T-helper 17 cell (primary cell): ENCODE results near the gene CROT. TPM values are rescaled to one million over a fixed set of nuclear protein-coding genes. Genes with fewer than 3 reads are reported as not detected.
"Not testable (repeated sequence)": the region's sequence is repeated elsewhere in the genome, so short reads cannot be mapped to it uniquely, and the experiment has no call there.

Experiments
- ATAC-seq: fragments of 150-1000 bp; cut with Tn5 transposase; 2 replicates; pipeline ENCODE4 v1.10.0; 2021; ENCODE audit warnings: mild to moderate bottlenecking, moderate library complexity
- DNase-seq, 3 donors: peaks; one replicate each; pipeline versions ENCODE4 v3.0.0 to v3.0.0-alpha.2; 2020 to 2021
- H3K9me3 ChIP-seq: one replicate; pipeline ENCODE4 v1.7.0; 2013; ENCODE audit warnings: low read length, mild to moderate bottlenecking; ENCODE audit not compliant: control insufficient read depth, poor library complexity, severe bottlenecking
- H3K27ac Mint-ChIP-seq: one replicate; pipeline ENCODE4 v1.8.0; 2022; ENCODE audit warnings: mild to moderate bottlenecking, moderate library complexity, mixed read lengths
- H3K27me3 Mint-ChIP-seq: one replicate; pipeline ENCODE4 v1.8.0; 2022; ENCODE audit warnings: mixed read lengths
- H3K36me3 Mint-ChIP-seq: one replicate; pipeline ENCODE4 v1.8.0; 2022; ENCODE audit warnings: low read depth, mixed read lengths
- H3K4me1 Mint-ChIP-seq: one replicate; pipeline ENCODE4 v1.8.0; 2022; ENCODE audit warnings: mild to moderate bottlenecking, mixed read lengths
- H3K4me3 Mint-ChIP-seq: one replicate; pipeline ENCODE4 v1.8.0; 2022; ENCODE audit warnings: mild to moderate bottlenecking, moderate library complexity, mixed read lengths
- total RNA-seq, 4 donors: library from RNA in 2 of 4; stranded (reverse) in 2 of 4; gene quantifications; one replicate each; pipeline ENCODE4 v1.2.3 and lab custom pipeline; 2022 to 2026

Gene CROT, protein sequence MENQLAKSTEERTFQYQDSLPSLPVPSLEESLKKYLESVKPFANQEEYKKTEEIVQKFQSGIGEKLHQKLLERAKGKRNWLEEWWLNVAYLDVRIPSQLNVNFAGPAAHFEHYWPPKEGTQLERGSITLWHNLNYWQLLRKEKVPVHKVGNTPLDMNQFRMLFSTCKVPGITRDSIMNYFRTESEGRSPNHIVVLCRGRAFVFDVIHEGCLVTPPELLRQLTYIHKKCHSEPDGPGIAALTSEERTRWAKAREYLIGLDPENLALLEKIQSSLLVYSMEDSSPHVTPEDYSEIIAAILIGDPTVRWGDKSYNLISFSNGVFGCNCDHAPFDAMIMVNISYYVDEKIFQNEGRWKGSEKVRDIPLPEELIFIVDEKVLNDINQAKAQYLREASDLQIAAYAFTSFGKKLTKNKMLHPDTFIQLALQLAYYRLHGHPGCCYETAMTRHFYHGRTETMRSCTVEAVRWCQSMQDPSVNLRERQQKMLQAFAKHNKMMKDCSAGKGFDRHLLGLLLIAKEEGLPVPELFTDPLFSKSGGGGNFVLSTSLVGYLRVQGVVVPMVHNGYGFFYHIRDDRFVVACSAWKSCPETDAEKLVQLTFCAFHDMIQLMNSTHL
- total RNA-seq (10 to 100 TPM in 1 of 2 donors, 1 to 10 TPM in 1; 9.3 to 14.8 TPM), total RNA-seq (lab: John Stamatoyannopoulos, UW) (17.5 to 23.1 reads per million in 2 donors)

GRCh38 chr7:87345166-87345927 lies at the start of gene CROT:
TSS of gene CROT (plus strand) at chr7:87345664. CDS start at chr7:87349069, 3,405 bp downstream.
- Mint-ChIP-seq H3K4me3 (peak within 1 kb of the TSS; percentile 96), H3K27ac (peak within 1 kb of the TSS; percentile 95), H3K27me3 (no peaks in the 10 kb centered on the region), H3K36me3 (peaks cover under 1% of the 10 kb centered on the region), H3K4me1 (peaks cover 33% of the 10 kb centered on the region)
- H3K9me3 ChIP-seq = no peaks in the 10 kb centered on the region
- ATAC-seq (peak; percentile 97), DNase-seq (peak; percentile 90)

GRCh38 chr7:87300756-87301155 lies 44.7 kb upstream of the CROT start:
- Mint-ChIP-seq H3K36me3 (no peaks in the 10 kb centered on the region), H3K27ac (no peak overlapping the region), H3K4me3 (no peak overlapping the region), H3K27me3 (peaks cover under 1% of the 10 kb centered on the region), H3K4me1 (no peaks in the 10 kb centered on the region)
- no peaks in the 10 kb centered on the region for H3K9me3 ChIP-seq
- ATAC-seq (no peak), DNase-seq (no peak)

GRCh38 chr7:87310790-87311419 lies 34.6 kb upstream of the CROT start:
- no peak for ATAC-seq

DNA sequence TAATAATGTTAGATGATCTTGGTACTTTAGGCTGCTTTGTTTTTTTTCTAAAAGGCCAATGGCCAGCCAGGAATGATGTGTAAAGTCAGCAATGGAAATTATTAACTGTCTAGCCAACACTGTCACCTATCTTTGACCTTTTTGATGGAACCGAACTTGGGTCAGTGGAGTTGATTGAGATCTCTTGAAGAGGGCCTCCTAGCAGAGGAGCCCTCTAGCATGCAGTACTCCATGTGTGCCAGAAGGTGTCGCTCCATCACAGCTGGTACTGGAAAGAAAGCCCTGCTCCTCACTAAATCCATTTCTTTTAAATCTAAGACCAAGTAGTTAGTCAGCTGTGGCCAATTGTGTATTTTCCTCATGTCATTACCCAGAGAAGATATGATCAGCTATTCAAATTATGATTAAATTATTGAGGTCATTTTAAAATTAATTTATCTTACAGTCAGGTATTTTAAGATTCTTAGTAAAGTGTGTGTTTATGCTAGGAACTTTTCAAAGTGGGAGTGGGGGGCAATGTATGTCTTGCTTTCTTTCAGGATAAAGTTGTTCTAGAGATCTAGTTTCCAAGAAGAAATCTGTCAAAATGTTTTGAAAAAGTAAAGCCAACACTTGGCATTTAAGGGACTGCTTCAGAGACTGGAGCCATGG lies 33.1 kb upstream of the CROT start:
- Mint-ChIP-seq H3K36me3 (no peaks in the 10 kb centered on the region), H3K27ac (no peak overlapping the region), H3K27me3 (peaks cover 13% of the 10 kb centered on the region), H3K4me3 (no peak overlapping the region), H3K4me1 (peaks cover 5% of the 10 kb centered on the region)
- no peaks in the 10 kb centered on the region for H3K9me3 ChIP-seq
- ATAC-seq (peak; percentile 98), DNase-seq (peak; percentile 25 to 54 (median 42))

More at GRCh38 chr7:87310790-87311419, 34.6 kb upstream of the CROT start:
- H3K9me3 ChIP-seq = no peaks in the 10 kb centered on the region
- Mint-ChIP-seq H3K4me3 (no peak overlapping the region), H3K27me3 (peaks cover 23% of the 10 kb centered on the region), H3K36me3 (no peaks in the 10 kb centered on the region), H3K4me1 (peaks cover 6% of the 10 kb centered on the region), H3K27ac (no peak overlapping the region)
- no peak for DNase-seq

DNA sequence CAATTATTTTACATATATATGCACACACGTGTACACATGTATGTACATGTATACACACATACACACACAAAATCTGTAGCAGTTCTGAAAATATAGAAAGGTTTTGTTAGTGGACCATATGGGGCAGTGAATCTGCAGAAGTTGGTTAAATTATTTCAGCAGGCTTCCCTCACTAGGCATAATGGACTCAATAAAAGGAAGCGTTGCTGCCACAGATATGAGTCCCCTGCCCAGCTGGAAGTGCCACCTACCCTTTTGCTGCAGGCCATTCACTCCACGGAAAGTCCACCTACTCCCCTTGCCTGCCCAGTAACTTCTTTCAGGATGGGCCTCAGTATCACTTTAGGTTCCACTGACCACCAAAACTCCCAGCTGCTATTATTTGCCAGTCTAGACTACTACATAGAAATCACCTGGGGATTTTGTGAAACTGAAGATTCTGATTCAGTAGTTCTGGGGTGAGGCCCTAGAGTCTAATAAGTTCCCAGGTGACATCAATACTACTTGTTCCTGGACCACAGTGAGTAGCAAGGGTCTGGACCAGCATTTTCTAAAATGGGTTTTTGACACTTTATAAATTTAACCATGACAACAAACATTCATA lies 29.3 kb upstream of the CROT start:
- no peak overlapping the region for H3K4me3 Mint-ChIP-seq
- no peak for DNase-seq
- no peaks in the 10 kb centered on the region for H3K27me3 Mint-ChIP-seq
- H3K4me1 Mint-ChIP-seq = peaks cover 12% of the 10 kb centered on the region
- H3K9me3 ChIP-seq = no peaks in the 10 kb centered on the region
- ATAC-seq = no peak
- no peaks in the 10 kb centered on the region for H3K36me3 Mint-ChIP-seq
- no peak overlapping the region for H3K27ac Mint-ChIP-seq

GRCh38 chr7:87316846-87317552 lies 28.5 kb upstream of the CROT start:
- DNase-seq (no peak), ATAC-seq (no peak)
- H3K4me1 Mint-ChIP-seq = peaks cover 12% of the 10 kb centered on the region
- H3K36me3 Mint-ChIP-seq = no peaks in the 10 kb centered on the region
- no peaks in the 10 kb centered on the region for H3K27me3 Mint-ChIP-seq
- H3K27ac Mint-ChIP-seq = peak overlapping the region; percentile 37
- no peaks in the 10 kb centered on the region for H3K9me3 ChIP-seq
- peak overlapping the region; percentile 7 for H3K4me3 Mint-ChIP-seq

DNA sequence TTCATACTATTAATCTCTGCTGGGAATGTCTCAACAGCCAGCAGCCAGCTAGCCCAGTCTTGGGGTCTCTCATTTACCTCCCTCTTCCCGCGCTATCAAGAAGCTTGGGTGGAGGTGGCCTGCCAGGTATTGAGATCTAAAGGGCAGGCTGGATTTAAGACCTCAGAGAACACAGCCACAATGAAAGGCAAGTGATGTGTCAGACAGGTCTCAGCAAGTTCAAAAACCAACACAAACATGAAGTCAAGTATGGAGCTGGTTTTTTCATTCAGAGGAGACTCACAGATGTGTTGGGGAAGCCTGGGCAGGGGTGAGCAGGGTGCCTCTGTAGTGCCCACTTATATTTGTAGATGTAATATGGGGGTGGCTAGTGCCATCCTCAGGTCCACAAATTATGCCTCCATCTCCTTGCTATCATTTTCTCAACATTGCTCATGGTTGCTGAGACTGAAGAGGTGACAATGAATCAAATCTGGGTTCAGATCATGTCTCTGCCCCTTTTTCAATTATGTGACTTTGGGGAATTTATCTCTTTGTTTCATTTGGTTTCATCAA lies 27.7 kb upstream of the CROT start:
- Mint-ChIP-seq H3K36me3 (no peaks in the 10 kb centered on the region), H3K27me3 (no peaks in the 10 kb centered on the region), H3K4me3 (no peak overlapping the region), H3K27ac (peak overlapping the region; percentile 37), H3K4me1 (peaks cover 12% of the 10 kb centered on the region)
- no peak for ATAC-seq
- H3K9me3 ChIP-seq = no peaks in the 10 kb centered on the region
- no peak for DNase-seq

DNA sequence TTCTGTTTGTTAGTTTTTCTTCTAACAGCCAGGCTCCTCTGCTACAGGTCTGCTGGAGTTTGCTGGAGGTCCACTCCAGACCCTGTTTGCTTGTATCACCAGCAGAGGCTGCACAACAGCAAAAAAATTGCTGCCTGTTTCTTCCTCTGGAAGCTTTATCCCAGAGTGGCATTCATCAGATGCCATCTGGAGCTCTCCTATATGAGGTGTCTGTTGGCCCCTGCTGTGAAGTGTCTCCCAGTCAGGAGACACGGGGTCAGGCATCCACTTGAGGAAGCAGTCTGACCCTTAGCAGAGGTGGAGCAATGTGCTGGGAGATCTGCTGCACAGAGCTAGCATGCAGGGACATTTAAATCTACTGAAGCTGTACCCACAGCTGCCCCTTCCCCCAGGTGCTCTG lies 26.7 kb upstream of the CROT start:
- H3K36me3 Mint-ChIP-seq = no peaks in the 10 kb centered on the region
- peaks cover 12% of the 10 kb centered on the region for H3K4me1 Mint-ChIP-seq
- H3K9me3 ChIP-seq = no peaks in the 10 kb centered on the region
- peak overlapping the region; percentile 88 for H3K27ac Mint-ChIP-seq
- H3K27me3 Mint-ChIP-seq = no peaks in the 10 kb centered on the region
- peak overlapping the region; percentile 82 for H3K4me3 Mint-ChIP-seq
- DNase-seq (no peak), ATAC-seq (peak; percentile 42)

DNA sequence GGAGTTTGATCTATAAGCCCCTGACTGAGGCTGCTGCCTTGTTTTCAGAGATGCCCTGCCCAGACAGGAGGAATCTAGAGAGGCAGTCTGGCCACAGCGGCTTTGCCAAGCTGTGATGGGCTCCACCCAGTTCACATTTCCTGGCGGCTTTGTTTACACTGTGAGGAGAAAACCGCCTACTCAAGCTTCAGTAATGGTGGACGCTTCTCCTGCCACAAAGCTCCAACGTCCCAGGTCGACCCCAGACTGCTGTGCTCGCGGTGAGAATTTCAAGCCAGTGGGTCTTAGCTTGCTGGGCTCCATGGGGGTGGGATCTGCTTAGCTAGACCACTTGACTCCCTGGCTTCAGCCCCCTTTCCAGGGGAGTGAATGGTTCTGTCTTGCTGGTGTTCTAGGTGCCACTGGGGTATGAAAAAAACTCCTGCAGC lies 26.3 kb upstream of the CROT start:
- peak overlapping the region; percentile 88 for H3K27ac Mint-ChIP-seq
- H3K4me3 Mint-ChIP-seq = peak overlapping the region; percentile 82
- peak; percentile 81 for ATAC-seq
- DNase-seq, H3K9me3 ChIP-seq, H3K27me3 Mint-ChIP-seq, H3K36me3 Mint-ChIP-seq: not testable (repeated sequence)
- H3K4me1 Mint-ChIP-seq = peaks cover 12% of the 10 kb centered on the region

GRCh38 chr7:87322912-87323311 lies 22.6 kb upstream of the CROT start:
- Mint-ChIP-seq H3K4me3 (no peak overlapping the region), H3K27me3 (no peaks in the 10 kb centered on the region), H3K27ac (no peak overlapping the region), H3K36me3 (no peaks in the 10 kb centered on the region), H3K4me1 (peaks cover 7% of the 10 kb centered on the region)
- DNase-seq (no peak), ATAC-seq (no peak)
- H3K9me3 ChIP-seq = peaks cover 12% of the 10 kb centered on the region

- no peak for DNase-seq
- Mint-ChIP-seq H3K4me1 (no peaks in the 10 kb centered on the region), H3K27me3 (no peaks in the 10 kb centered on the region), H3K27ac (no peak overlapping the region), H3K4me3 (no peak overlapping the region), H3K36me3 (peaks cover 3% of the 10 kb centered on the region)
- H3K9me3 ChIP-seq = peaks cover 13% of the 10 kb centered on the region
- no peak for ATAC-seq
Measured at GRCh38 chr7:87325576-87326370, 19.7 kb upstream of the CROT start.
